ENCODE results near the gene ZNF467. TPM values are rescaled to one million over a fixed set of nuclear protein-coding genes. Genes with fewer than 3 reads are reported as not detected.

ZNF467 gene
- total RNA-seq, 1 experiment from 2014 or later, result 3.5 TPM

DNA sequence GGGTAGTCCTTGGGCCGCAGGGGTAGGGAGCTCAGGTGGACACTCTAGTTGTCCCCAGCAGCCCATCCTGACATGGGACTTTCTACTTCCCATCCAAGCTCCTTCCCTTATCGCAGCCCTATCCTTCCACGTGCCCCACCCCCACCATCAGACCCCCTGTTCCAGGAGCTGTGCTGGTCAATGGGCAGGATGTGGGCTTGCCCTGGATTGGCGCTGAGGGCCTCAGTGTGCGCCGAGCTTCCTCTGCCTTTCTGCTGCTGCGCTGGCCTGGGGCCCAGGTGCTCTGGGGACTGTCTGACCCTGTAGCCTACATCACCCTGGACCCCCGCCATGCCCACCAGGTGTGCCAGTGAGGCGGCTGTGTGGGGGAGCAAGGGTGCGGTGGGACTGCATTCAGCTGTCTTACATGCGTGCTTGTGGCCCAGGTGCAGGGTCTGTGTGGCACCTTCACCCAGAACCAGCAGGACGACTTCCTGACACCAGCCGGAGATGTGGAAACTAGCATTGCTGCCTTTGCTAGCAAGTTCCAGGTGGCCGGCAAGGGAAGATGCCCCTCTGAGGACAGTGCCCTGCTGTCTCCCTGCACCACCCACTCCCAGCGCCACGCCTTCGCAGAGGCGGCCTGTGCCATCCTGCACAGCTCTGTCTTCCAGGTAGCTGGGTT is 9.4 kb upstream of the ZNF467 start:
- ChIA-PET POLR2A (ENCODE audit: low non-redundant PET) (no interaction called here), CTCF (no interaction called here)
- H3K36me3 ChIP-seq (ENCODE audit: insufficient read depth, low read length, poor library complexity, severe bottlenecking), result no peaks in the 10 kb centered on the region

DNA sequence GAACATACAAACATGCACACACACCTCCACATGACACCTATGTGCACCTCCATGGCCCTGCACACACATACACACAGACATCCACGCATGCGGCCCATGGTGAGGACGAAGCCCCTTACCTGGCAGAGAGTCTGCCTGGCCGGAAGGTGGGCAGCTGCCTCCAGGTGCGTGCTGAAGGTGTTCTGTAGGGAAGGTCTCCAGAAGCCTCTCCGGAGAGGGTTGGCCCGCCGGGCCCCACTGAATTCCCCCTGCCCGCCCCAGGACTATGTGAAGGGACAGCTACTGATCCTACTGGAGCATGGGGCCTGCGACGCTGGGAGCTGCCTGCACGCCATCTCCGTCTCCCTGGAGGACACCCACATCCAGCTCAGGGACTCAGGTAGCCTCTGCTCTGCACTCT is 8.5 kb upstream of the ZNF467 start:
- CTCF ChIA-PET, result no interaction called here
- H3K27ac ChIP-seq (ENCODE audit: low read depth, low read length, poor library complexity, severe bottlenecking), result no peak overlapping the region
- no peak for DNase-seq (ENCODE audit: low spot score)
- BruUV-seq (replicated peaks), result no TSS peak
- H3K9me3 ChIP-seq (ENCODE audit: low read depth, low read length, poor library complexity, severe bottlenecking), result no peaks in the 10 kb centered on the region
- intact Hi-C loops (cut with micrococcal nuclease; ENCODE audit: unreplicated experiment), result no loop called here
- no peaks in the 10 kb centered on the region for H3K36me3 ChIP-seq (ENCODE audit: insufficient read depth, low read length, poor library complexity, severe bottlenecking)
- no peak for TF ChIP-seq EZH2 (IDR thresholded peaks at IDR 0.05; ENCODE audit: borderline replicate concordance, low read depth, low read length, poor library complexity, severe bottlenecking)
- TF ChIP-seq, protein P1, sequence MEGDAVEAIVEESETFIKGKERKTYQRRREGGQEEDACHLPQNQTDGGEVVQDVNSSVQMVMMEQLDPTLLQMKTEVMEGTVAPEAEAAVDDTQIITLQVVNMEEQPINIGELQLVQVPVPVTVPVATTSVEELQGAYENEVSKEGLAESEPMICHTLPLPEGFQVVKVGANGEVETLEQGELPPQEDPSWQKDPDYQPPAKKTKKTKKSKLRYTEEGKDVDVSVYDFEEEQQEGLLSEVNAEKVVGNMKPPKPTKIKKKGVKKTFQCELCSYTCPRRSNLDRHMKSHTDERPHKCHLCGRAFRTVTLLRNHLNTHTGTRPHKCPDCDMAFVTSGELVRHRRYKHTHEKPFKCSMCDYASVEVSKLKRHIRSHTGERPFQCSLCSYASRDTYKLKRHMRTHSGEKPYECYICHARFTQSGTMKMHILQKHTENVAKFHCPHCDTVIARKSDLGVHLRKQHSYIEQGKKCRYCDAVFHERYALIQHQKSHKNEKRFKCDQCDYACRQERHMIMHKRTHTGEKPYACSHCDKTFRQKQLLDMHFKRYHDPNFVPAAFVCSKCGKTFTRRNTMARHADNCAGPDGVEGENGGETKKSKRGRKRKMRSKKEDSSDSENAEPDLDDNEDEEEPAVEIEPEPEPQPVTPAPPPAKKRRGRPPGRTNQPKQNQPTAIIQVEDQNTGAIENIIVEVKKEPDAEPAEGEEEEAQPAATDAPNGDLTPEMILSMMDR (conservative IDR thresholded peaks at IDR 0.05; ENCODE audit: low read depth, low read length), result no peak
- H3K4me1 ChIP-seq (ENCODE audit: insufficient read depth, low read length, poor library complexity, severe bottlenecking), result peaks cover 9% of the 10 kb centered on the region
- H3K4me3 ChIP-seq (ENCODE audit: low read depth, low read length, poor library complexity, severe bottlenecking), result no peak overlapping the region
- no peaks in the 10 kb centered on the region for H3K27me3 ChIP-seq (replicated peaks; ENCODE audit: insufficient read depth, low read depth, low read length, poor library complexity)
- POLR2A ChIA-PET (ENCODE audit: low non-redundant PET), result no interaction called here

More for the DNA sequence above, 9.4 kb upstream of the ZNF467 start:
- TF ChIP-seq, protein P1 (conservative IDR thresholded peaks at IDR 0.05; ENCODE audit: low read depth, low read length), result no peak
- TF ChIP-seq EZH2 (IDR thresholded peaks at IDR 0.05; ENCODE audit: borderline replicate concordance, low read depth, low read length, poor library complexity, severe bottlenecking), result no peak
- Histone ChIP-seq H3K4me3 (ENCODE audit: low read depth, low read length, poor library complexity, severe bottlenecking) (no peak overlapping the region), H3K27me3 (replicated peaks; ENCODE audit: insufficient read depth, low read depth, low read length, poor library complexity) (no peaks in the 10 kb centered on the region), H3K27ac (ENCODE audit: low read depth, low read length, poor library complexity, severe bottlenecking) (no peak overlapping the region), H3K4me1 (ENCODE audit: insufficient read depth, low read length, poor library complexity, severe bottlenecking) (peaks cover 9% of the 10 kb centered on the region), H3K9me3 (ENCODE audit: low read depth, low read length, poor library complexity, severe bottlenecking) (no peaks in the 10 kb centered on the region)
- BruUV-seq (replicated peaks), result no TSS peak
- intact Hi-C loops (cut with micrococcal nuclease; ENCODE audit: unreplicated experiment), result no loop called here
- no peak for DNase-seq (ENCODE audit: low spot score)

DNA sequence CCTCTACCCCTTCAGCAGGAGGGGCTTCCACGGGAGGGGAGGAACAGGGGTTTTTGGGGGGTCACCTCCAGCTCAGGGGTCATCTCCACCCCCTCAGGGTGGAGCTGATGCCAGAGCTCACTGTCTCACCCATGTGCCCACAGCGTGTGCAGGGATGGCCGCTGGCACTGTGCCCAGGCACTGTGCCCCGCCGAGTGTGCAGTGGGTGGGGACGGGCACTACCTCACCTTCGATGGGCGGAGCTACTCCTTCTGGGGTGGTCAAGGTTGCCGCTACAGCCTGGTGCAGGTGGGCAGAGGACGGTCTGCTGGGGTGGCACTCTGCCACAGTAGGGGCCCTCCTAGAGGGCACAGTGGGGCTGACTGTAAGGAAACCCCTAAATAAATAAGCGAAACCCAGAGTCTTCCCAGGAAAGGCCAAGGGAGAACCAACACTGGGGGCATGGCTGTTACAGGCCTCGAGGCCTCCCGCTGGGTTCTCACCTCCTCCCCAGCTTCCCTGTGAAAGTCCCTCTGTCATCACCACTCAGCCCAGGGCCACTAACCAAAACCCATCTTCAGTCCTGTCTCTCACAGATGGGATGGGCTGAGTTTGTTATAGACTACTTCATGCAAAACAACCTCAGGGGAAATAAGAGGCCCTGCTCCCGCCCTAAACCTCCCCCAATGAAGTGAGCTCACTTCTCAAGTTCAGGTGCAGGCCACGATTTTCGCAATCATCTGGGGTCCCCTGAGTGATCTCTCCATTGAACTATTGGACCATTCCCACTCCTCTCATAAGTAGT is 7.4 kb upstream of the ZNF467 start:
- TF ChIP-seq, protein P1 (conservative IDR thresholded peaks at IDR 0.05; ENCODE audit: low read depth, low read length), result no peak
- TF ChIP-seq EZH2 (IDR thresholded peaks at IDR 0.05; ENCODE audit: borderline replicate concordance, low read depth, low read length, poor library complexity, severe bottlenecking), result no peak
- no peak overlapping the region for H3K27ac ChIP-seq (ENCODE audit: low read depth, low read length, poor library complexity, severe bottlenecking)
- BruUV-seq (replicated peaks), result no TSS peak
- peaks cover 9% of the 10 kb centered on the region for H3K4me1 ChIP-seq (ENCODE audit: insufficient read depth, low read length, poor library complexity, severe bottlenecking)
- H3K9me3 ChIP-seq (ENCODE audit: low read depth, low read length, poor library complexity, severe bottlenecking), result no peaks in the 10 kb centered on the region
- ChIA-PET POLR2A (ENCODE audit: low non-redundant PET) (no interaction called here), CTCF (no interaction called here)
- H3K27me3 ChIP-seq (replicated peaks; ENCODE audit: insufficient read depth, low read depth, low read length, poor library complexity), result no peaks in the 10 kb centered on the region
- H3K4me3 ChIP-seq (ENCODE audit: low read depth, low read length, poor library complexity, severe bottlenecking), result no peak overlapping the region
- intact Hi-C loops (cut with micrococcal nuclease; ENCODE audit: unreplicated experiment), result no loop called here
- no peaks in the 10 kb centered on the region for H3K36me3 ChIP-seq (ENCODE audit: insufficient read depth, low read length, poor library complexity, severe bottlenecking)
- no peak for DNase-seq (ENCODE audit: low spot score)
